GM06990 (cell line): Measurements from ENCODE around the gene NDRG4.
"Not testable (repeated sequence)": the region's sequence is repeated elsewhere in the genome, so short reads cannot be mapped to it uniquely, and the experiment has no call there.

Source experiments
- DNase-seq: peaks from one replicate; pipeline ENCODE4 v3.0.0-alpha.2; 2011; ENCODE audit not compliant: insufficient read length; ENCODE audit errors: extremely low read depth
- H3K27me3 ChIP-seq: replicated peaks from 2 replicates; pipeline ENCODE4 v1.6.0; 2011; ENCODE audit warnings: low read length; ENCODE audit not compliant: control insufficient read depth, insufficient read depth
- H3K36me3 ChIP-seq: 2 replicates; pipeline ENCODE4 v1.5.1; 2011; ENCODE audit warnings: low read length; ENCODE audit not compliant: control insufficient read depth, insufficient read depth
- H3K4me3 ChIP-seq: replicated peaks from 2 replicates; pipeline ENCODE4 v1.5.1; 2011; ENCODE audit warnings: low read depth, mild to moderate bottlenecking, control low read depth, low read length
- TF ChIP-seq, protein P1 (sequence below): IDR thresholded peaks from 2 replicates; pipeline ENCODE4 v1.5.1; 2011; ENCODE audit warnings: low read length, control low read depth, mild to moderate bottlenecking, inconsistent platforms; ENCODE audit not compliant: insufficient read depth, poor library complexity, severe bottlenecking

Gene NDRG4

DNA sequence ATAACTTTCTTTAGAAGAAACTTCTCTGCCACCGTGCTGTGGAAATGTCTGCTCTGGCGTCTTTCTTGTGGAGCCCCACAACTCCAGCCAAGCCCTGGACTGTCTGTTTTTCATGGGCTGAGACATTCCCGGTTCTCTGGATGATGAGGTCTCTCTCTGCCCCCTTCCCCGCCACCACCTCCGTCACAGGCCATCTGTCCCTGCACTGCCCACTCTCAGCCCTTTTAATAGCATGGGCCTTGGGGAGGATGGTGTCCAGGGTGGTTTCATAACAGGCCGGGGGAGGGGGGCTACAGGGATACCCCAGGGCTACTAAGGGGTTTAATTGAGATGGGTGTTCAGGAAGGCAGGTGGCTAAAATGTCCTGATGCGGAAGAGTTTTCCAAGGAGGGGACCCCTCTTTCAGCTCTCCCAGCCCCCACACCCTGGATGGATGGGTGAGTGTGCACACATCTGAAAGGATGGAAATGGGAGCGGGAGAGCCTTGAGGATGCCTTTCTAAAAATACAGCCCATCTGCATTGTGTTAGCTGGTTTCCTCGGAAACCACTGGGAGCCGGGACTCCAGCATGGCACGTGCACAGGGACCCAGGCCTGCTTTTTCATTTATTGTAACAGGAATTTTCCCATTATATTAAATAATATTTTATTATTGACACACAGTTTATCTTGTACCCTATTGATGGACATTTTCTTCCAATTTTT lies 14.6 kb upstream of the NDRG4 start:
- no peaks in the 10 kb centered on the region for H3K27me3 ChIP-seq
- no peak for DNase-seq
- TF ChIP-seq, protein P1, sequence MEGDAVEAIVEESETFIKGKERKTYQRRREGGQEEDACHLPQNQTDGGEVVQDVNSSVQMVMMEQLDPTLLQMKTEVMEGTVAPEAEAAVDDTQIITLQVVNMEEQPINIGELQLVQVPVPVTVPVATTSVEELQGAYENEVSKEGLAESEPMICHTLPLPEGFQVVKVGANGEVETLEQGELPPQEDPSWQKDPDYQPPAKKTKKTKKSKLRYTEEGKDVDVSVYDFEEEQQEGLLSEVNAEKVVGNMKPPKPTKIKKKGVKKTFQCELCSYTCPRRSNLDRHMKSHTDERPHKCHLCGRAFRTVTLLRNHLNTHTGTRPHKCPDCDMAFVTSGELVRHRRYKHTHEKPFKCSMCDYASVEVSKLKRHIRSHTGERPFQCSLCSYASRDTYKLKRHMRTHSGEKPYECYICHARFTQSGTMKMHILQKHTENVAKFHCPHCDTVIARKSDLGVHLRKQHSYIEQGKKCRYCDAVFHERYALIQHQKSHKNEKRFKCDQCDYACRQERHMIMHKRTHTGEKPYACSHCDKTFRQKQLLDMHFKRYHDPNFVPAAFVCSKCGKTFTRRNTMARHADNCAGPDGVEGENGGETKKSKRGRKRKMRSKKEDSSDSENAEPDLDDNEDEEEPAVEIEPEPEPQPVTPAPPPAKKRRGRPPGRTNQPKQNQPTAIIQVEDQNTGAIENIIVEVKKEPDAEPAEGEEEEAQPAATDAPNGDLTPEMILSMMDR = no peak
- no peak overlapping the region for H3K4me3 ChIP-seq
- no peaks in the 10 kb centered on the region for H3K36me3 ChIP-seq

- TF ChIP-seq, protein P1 = peak; percentile 88
- Histone ChIP-seq H3K27me3 (no peaks in the 10 kb centered on the region; the same call in 1 of the 2 replicates), H3K36me3 (no peaks in the 10 kb centered on the region), H3K4me3 (no peak overlapping the region)
- DNase-seq = peak; percentile 73
Observed at GRCh38 chr16:58487566-58488351, 12.2 kb upstream of the NDRG4 start.

DNA sequence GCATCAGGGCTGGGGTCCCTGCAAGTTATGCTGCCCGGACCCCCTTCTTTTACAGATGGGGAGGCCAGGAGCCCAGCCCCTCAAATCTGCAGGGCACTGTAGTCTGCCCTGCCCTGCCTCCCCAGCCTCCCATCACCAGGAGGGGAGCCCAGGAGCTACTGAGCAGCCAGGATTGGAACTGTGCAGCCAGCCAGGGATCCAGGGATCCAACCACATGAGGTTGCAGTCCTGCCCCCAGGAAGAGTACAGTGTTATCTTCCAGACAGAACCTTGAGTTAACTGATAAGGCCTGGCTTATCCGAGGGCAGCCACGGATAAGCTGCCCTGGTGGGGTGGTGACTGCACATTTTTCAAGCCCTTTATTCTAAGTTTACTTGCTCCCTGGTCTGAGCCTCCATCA lies 11.4 kb upstream of the NDRG4 start:
- TF ChIP-seq, protein P1 = no peak
- no peaks in the 10 kb centered on the region for H3K36me3 ChIP-seq
- H3K27me3 ChIP-seq = no peaks in the 10 kb centered on the region; the same call in 1 of the 2 replicates
- no peak overlapping the region for H3K4me3 ChIP-seq
- DNase-seq = no peak

GRCh38 chr16:58490065-58490464 lies 9.9 kb upstream of the NDRG4 start:
- Histone ChIP-seq H3K27me3 (no peaks in the 10 kb centered on the region; the same call in 1 of the 2 replicates), H3K4me3 (no peak overlapping the region), H3K36me3 (no peaks in the 10 kb centered on the region)
- no peak for DNase-seq
- TF ChIP-seq, protein P1 = no peak

DNA sequence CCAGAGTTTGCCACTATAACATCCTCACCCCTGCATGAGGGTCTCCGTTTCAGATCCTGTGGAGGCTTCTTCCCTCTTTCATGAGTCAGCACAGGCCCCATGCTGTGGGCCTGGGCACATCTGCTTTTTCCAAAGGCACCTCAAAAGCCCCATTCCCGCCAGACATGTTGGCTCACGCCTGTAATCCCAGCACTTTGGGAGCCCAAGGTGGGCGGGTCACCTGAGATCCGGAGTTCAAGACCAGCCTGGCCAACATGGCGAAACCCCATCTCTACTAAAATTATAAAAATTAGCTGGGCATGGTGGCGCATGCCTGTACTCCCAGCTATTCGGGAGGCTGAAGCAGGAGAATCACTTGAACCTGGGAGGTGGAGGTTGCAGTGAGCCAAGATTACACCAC lies 9.4 kb upstream of the NDRG4 start:
- H3K4me3 ChIP-seq, H3K27me3 ChIP-seq, DNase-seq, H3K36me3 ChIP-seq: not testable (repeated sequence)

- Histone ChIP-seq H3K27me3 (no peaks in the 10 kb centered on the region; the same call in 1 of the 2 replicates), H3K4me3 (no peak overlapping the region), H3K36me3 (no peaks in the 10 kb centered on the region)
- DNase-seq = no peak
- TF ChIP-seq, protein P1 = no peak
Observed at GRCh38 chr16:58492066-58492465, 7.9 kb upstream of the NDRG4 start.
